DND-41 (cell line): ENCODE measurements around the gene PTPRN2.

ENCODE experiments used
- ATAC-seq: fragments of 200-7000 bp; cut with Tn5 transposase; 3 replicates; pipeline ENCODE4 v1.9.1; 2021; ENCODE audit warnings: low read depth; ENCODE audit not compliant: insufficient read depth
- DNase-seq: peaks from one replicate; pipeline ENCODE4 v3.0.0-alpha.2; 2020
- H2AFZ ChIP-seq: 2 replicates; pipeline ENCODE4 v1.6.0; 2012; ENCODE audit warnings: low read depth, low read length
- H3K27ac ChIP-seq: 2 replicates; pipeline ENCODE4 v1.5.1; 2012; ENCODE audit warnings: low read length, inconsistent platforms
- H3K27me3 ChIP-seq: fragments of 200-600 bp; sonication (generic); 2 replicates; pipeline ENCODE4 v1.6.0; 2012; ENCODE audit warnings: low read length, mild to moderate bottlenecking, inconsistent platforms; ENCODE audit not compliant: insufficient read depth, poor library complexity
- H3K36me3 ChIP-seq: 2 replicates; pipeline ENCODE4 v1.5.1; 2012; ENCODE audit warnings: low read length, inconsistent platforms; ENCODE audit not compliant: insufficient read depth
- H3K4me1 ChIP-seq: 2 replicates; pipeline ENCODE4 v1.5.1; 2012; ENCODE audit warnings: mild to moderate bottlenecking, low read length; ENCODE audit not compliant: insufficient read depth
- H3K4me2 ChIP-seq: 2 replicates; pipeline ENCODE4 v1.6.0; 2012; ENCODE audit warnings: mild to moderate bottlenecking, moderate library complexity, low read length, inconsistent platforms; ENCODE audit not compliant: insufficient read depth
- H3K4me3 ChIP-seq, 2 experiments: fragments of 200-600 bp in 1 of 2; shearing (Covaris generic) in 1 of 2; 2 replicates each; pipeline ENCODE4 v1.5.1; 2012 to 2016; ENCODE audit warnings: inconsistent platforms in 2 of 2, low read length in 2 of 2, mild to moderate bottlenecking in 2 of 2, low read depth in 1 of 2, moderate library complexity in 1 of 2
- H3K79me2 ChIP-seq: 2 replicates; pipeline ENCODE4 v1.6.0; 2012; ENCODE audit warnings: low read length, inconsistent platforms; ENCODE audit not compliant: insufficient read depth
- H3K9ac ChIP-seq: 2 replicates; pipeline ENCODE4 v1.6.0; 2012; ENCODE audit warnings: low read depth, mild to moderate bottlenecking, inconsistent platforms, low read length, moderate library complexity
- H3K9me3 ChIP-seq: 2 replicates; pipeline ENCODE4 v1.5.1; 2012; ENCODE audit warnings: low read length, moderate library complexity, mild to moderate bottlenecking, inconsistent platforms; ENCODE audit not compliant: insufficient read depth, severe bottlenecking
- H4K20me1 ChIP-seq: 2 replicates; pipeline ENCODE4 v1.6.0; 2012; ENCODE audit warnings: low read length; ENCODE audit not compliant: insufficient read depth
- EZH2 ChIP-seq: IDR thresholded peaks from 3 replicates; pipeline ENCODE4 v1.6.1; 2012; ENCODE audit warnings: borderline replicate concordance, low read depth, mild to moderate bottlenecking, moderate library complexity, low read length, inconsistent platforms; ENCODE audit not compliant: severe bottlenecking
- TF ChIP-seq, protein P1 (sequence below): IDR thresholded peaks from 2 replicates; pipeline ENCODE4 v1.5.1; 2012; ENCODE audit warnings: borderline replicate concordance, low read length, moderate library complexity, mild to moderate bottlenecking; ENCODE audit not compliant: poor library complexity, severe bottlenecking; ENCODE audit errors: extremely low read depth

The PTPRN2 gene

DNA sequence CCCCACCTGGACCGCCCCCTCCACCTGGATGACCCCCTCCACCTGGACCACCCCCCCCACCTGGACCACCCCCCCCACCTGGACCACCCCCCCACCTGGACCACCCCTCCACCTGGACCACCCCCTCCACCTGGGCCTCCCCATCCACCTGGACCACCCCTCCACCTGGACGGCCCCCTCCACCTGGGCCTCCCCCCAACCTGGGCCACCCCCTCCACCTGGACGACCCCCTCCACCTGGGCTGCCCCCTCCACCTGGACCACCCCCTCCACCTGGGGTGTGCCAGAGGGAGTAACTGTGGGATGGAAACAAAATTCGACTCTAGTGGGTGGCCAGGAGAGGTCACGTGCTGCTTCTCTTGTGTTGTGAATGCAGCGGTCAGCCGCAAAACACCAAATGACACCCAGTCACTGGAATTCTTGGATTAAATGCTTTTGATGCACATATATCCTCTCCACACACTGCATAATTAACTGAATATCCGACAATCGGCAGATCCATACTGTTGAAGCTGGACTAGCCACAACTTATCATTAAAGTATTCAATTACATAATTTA lies 316.7 kb downstream of the PTPRN2 start:
- H4K20me1 ChIP-seq: no peaks in the 10 kb centered on the region
- no peak overlapping the region for H2AFZ ChIP-seq
- no peaks in the 10 kb centered on the region for H3K27me3 ChIP-seq
- H3K4me1 ChIP-seq: no peaks in the 10 kb centered on the region
- DNase-seq (no peak), ATAC-seq (no peak)
- no peak overlapping the region for H3K27ac ChIP-seq
- no peak overlapping the region for H3K4me2 ChIP-seq
- TF ChIP-seq EZH2: no peak
- TF ChIP-seq, protein P1, sequence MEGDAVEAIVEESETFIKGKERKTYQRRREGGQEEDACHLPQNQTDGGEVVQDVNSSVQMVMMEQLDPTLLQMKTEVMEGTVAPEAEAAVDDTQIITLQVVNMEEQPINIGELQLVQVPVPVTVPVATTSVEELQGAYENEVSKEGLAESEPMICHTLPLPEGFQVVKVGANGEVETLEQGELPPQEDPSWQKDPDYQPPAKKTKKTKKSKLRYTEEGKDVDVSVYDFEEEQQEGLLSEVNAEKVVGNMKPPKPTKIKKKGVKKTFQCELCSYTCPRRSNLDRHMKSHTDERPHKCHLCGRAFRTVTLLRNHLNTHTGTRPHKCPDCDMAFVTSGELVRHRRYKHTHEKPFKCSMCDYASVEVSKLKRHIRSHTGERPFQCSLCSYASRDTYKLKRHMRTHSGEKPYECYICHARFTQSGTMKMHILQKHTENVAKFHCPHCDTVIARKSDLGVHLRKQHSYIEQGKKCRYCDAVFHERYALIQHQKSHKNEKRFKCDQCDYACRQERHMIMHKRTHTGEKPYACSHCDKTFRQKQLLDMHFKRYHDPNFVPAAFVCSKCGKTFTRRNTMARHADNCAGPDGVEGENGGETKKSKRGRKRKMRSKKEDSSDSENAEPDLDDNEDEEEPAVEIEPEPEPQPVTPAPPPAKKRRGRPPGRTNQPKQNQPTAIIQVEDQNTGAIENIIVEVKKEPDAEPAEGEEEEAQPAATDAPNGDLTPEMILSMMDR: no peak
- no peak overlapping the region for H3K9ac ChIP-seq
- no peaks in the 10 kb centered on the region for H3K36me3 ChIP-seq
- no peak overlapping the region for H3K4me3 ChIP-seq
- no peaks in the 10 kb centered on the region for H3K79me2 ChIP-seq
- no peaks in the 10 kb centered on the region for H3K9me3 ChIP-seq

DNA sequence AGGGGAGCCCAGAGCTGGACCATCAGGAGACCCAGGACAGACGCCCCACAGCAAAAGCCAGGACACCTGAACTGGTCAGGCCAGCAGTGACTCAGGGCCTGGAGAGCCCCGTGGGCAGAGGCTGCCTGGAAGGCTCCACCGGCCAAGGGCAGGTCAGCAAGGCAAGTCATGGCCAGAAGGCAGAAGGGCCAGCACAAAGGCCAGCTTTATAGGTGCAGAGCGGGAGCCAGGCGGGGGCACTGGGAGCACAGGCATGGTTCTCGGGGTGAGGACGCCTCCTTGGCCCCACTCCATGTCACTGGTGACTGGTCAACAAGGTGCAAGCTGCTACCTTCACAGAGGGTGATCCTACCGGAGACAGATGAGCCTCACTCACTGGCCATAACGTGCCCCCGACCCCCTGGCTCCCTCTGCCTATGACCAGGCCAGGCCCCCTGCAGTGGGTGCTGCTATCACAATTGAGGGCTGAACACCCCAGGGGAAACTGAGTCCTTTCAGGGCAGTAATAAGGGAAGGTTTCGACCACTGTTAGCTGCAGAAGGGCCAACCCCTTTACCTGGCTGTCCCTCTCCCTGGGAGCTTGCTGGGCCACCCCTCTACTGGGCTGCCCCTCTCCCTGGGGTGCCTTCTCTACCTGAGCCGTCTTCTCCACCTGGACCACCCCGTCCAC lies 317.4 kb downstream of the PTPRN2 start:
- no peaks in the 10 kb centered on the region for H4K20me1 ChIP-seq
- H3K4me1 ChIP-seq: no peaks in the 10 kb centered on the region
- ATAC-seq (no peak), DNase-seq (no peak)
- H3K4me3 ChIP-seq: no peak overlapping the region
- H3K27ac ChIP-seq: no peak overlapping the region
- H3K9ac ChIP-seq: no peak overlapping the region
- H3K36me3 ChIP-seq: no peaks in the 10 kb centered on the region
- H3K27me3 ChIP-seq: no peaks in the 10 kb centered on the region
- no peak overlapping the region for H2AFZ ChIP-seq
- no peak overlapping the region for H3K4me2 ChIP-seq
- no peaks in the 10 kb centered on the region for H3K9me3 ChIP-seq
- no peaks in the 10 kb centered on the region for H3K79me2 ChIP-seq
- TF ChIP-seq, protein P1: no peak
- no peak for TF ChIP-seq EZH2

DNA sequence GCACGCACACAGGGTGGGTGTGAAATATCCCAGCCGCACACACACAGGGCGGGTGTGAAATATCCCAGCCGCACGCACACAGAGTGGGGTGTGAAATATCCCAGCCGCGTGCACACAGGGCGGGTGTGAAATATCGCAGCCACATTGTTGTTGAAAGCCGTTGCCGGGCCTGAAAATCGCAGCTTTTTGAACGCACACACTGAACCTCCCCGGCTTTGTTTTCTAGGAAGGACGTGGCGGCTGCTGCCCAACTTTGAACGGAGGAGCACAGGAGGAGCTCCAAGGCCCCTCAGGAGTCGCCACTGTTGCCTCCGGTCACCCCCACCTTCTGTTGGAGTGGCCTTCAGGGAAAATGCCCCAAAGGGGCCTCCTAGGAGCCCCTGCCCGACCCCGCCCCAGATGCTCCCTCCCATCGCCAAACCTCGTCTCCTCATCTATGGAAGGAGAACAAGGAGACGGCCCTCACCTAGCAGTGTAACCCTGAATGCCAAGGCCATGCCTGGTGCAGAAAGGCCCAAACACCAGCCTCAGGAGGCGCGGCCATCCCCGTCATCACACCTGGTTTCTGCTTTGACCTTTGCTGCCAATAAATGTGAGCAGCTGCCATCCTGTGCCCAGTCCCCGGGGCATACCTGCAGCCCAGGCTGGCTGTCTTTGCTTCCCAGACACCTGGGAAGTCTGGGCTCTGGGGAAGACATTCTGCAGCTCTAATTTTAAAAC lies 318.6 kb downstream of the PTPRN2 start:
- no peaks in the 10 kb centered on the region for H3K4me1 ChIP-seq
- no peak for TF ChIP-seq EZH2
- TF ChIP-seq, protein P1: no peak
- H3K4me3 ChIP-seq: no peak overlapping the region
- no peak overlapping the region for H3K27ac ChIP-seq
- H3K79me2 ChIP-seq: no peaks in the 10 kb centered on the region
- H2AFZ ChIP-seq: no peak overlapping the region
- H3K36me3 ChIP-seq: no peaks in the 10 kb centered on the region
- ATAC-seq (no peak), DNase-seq (no peak)
- no peaks in the 10 kb centered on the region for H3K27me3 ChIP-seq
- no peaks in the 10 kb centered on the region for H3K9me3 ChIP-seq
- no peaks in the 10 kb centered on the region for H4K20me1 ChIP-seq
- H3K9ac ChIP-seq: no peak overlapping the region
- no peak overlapping the region for H3K4me2 ChIP-seq
